ENCODE data around the gene ARHGAP18. TPM values are rescaled to one million over a fixed set of nuclear protein-coding genes. Genes with fewer than 3 reads are reported as not detected.

Gene ARHGAP18
- total RNA-seq, 1 experiment from 2014 or later: 2.4 TPM

DNA sequence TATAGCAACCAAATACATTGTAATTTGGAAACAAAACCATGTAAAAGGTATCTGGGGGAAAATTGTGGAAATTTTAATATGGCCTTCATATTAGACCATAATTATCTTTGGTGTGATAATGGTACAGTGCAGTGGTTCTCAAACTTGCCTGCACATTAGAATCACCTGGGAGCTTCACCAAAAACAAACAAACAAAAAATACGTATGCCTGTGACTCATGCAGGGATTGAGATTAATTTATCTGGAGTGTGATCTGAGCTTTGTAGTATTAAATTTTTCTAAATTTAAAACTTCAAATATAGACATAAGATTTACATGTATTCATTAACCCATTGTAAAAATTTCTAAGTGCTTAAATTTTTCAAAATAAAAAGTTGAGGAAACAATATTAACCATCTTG, 31.5 kb downstream of the ARHGAP18 start:
- H4K5ac ChIP-seq (ENCODE audit: insufficient read length, low read depth, low read length): no peak overlapping the region
- H2AFZ ChIP-seq (ENCODE audit: low read length): no peak overlapping the region
- H4K91ac ChIP-seq (ENCODE audit: insufficient read length, low read depth, low read length): no peak overlapping the region
- no CpG with 5 or more reads among the region's 1 CpG for WGBS (ENCODE audit: extremely low coverage, insufficient read length, low lambda C conversion rate)
- H3K27me3 Mint-ChIP-seq (ENCODE audit: low read depth): no peaks in the 10 kb centered on the region
- no peaks in the 10 kb centered on the region for H3K27me3 ChIP-seq (ENCODE audit: insufficient read depth, low read length)
- H3K9me3 Mint-ChIP-seq: no peaks in the 10 kb centered on the region
- DNase-seq: no peak
- no peaks in the 10 kb centered on the region for H4K20me1 ChIP-seq (ENCODE audit: control insufficient read depth, insufficient read depth, insufficient read length)
- H3K56ac ChIP-seq (ENCODE audit: insufficient read length, low read depth, low read length): no peak overlapping the region
- no peak overlapping the region for H3K27ac Mint-ChIP-seq
- H3K27ac ChIP-seq (ENCODE audit: insufficient read length, low read depth, low read length): no peak overlapping the region
- no peak overlapping the region for H2BK20ac ChIP-seq (ENCODE audit: low read depth, low read length, poor library complexity, severe bottlenecking)
- no peak overlapping the region for H3K18ac ChIP-seq (ENCODE audit: insufficient read length, low read depth, low read length)
- no peak overlapping the region for H3K9ac ChIP-seq (ENCODE audit: extremely low read depth, insufficient read length, low read length)
- no peak overlapping the region for H3K23ac ChIP-seq (ENCODE audit: insufficient read length, low read depth, low read length)
- no peak overlapping the region for H2BK5ac ChIP-seq (ENCODE audit: insufficient read length, low read length)
- no peaks in the 10 kb centered on the region for H3K79me1 ChIP-seq (ENCODE audit: insufficient read depth, low read depth, low read length, poor library complexity, severe bottlenecking)
- no peak overlapping the region for H3T11ph ChIP-seq (ENCODE audit: low read length)
- H2BK15ac ChIP-seq (ENCODE audit: low read depth, low read length): no peak overlapping the region
- no peaks in the 10 kb centered on the region for H3K79me2 ChIP-seq (ENCODE audit: insufficient read depth, low read length)
- no peak overlapping the region for H3K4ac ChIP-seq (ENCODE audit: low read depth, low read length)
- no peaks in the 10 kb centered on the region for H3K36me3 Mint-ChIP-seq (ENCODE audit: insufficient read depth in 1 of 3, low read depth in 3 of 3)
- no peak overlapping the region for H3K14ac ChIP-seq (ENCODE audit: insufficient read depth, low read length)
- H2BK12ac ChIP-seq (ENCODE audit: insufficient read length, low read depth, low read length): no peak overlapping the region
- TF ChIP-seq, protein P1, sequence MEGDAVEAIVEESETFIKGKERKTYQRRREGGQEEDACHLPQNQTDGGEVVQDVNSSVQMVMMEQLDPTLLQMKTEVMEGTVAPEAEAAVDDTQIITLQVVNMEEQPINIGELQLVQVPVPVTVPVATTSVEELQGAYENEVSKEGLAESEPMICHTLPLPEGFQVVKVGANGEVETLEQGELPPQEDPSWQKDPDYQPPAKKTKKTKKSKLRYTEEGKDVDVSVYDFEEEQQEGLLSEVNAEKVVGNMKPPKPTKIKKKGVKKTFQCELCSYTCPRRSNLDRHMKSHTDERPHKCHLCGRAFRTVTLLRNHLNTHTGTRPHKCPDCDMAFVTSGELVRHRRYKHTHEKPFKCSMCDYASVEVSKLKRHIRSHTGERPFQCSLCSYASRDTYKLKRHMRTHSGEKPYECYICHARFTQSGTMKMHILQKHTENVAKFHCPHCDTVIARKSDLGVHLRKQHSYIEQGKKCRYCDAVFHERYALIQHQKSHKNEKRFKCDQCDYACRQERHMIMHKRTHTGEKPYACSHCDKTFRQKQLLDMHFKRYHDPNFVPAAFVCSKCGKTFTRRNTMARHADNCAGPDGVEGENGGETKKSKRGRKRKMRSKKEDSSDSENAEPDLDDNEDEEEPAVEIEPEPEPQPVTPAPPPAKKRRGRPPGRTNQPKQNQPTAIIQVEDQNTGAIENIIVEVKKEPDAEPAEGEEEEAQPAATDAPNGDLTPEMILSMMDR (conservative IDR thresholded peaks at IDR 0.05): no peak
- no peak overlapping the region for H2BK120ac ChIP-seq (ENCODE audit: low read depth, low read length, poor library complexity, severe bottlenecking)
- no peak overlapping the region for H3K4me2 ChIP-seq (ENCODE audit: insufficient read depth, insufficient read length, low read length)
- H3K4me1 ChIP-seq (ENCODE audit: insufficient read depth, low read length): no peaks in the 10 kb centered on the region
- H3K23me2 ChIP-seq (ENCODE audit: insufficient read length, low read depth, low read length, poor library complexity, severe bottlenecking): no peaks in the 10 kb centered on the region
- H3K4me3 Mint-ChIP-seq: no peak overlapping the region
- peaks cover 4 to 5% of the 10 kb centered on the region in 2 experiments for H3K4me1 Mint-ChIP-seq
- no peak overlapping the region for H2AK5ac ChIP-seq (ENCODE audit: insufficient read length, low read length)
- H4K8ac ChIP-seq (replicated peaks; ENCODE audit: insufficient read length, low read depth, low read length): no peak overlapping the region
- no peaks in the 10 kb centered on the region for H3K9me3 ChIP-seq (ENCODE audit: control insufficient read depth, low read depth, low read length)
